K562 (cell line): ENCODE results near the gene OPA3. TPM values are rescaled to one million over a fixed set of nuclear protein-coding genes. Genes with fewer than 3 reads are reported as not detected.
A peak's percentile ranks its signal among the peaks of the same experiment; 100 is the strongest.

Experiments used
- ATAC-seq: fragments of 200-7000 bp; cut with Tn5 transposase; 3 replicates; pipeline ENCODE4 v1.9.1; 2020; ENCODE audit warnings: moderate library complexity
- BruUV-seq: library from RNA; stranded (reverse); fragments of 400-500 nt; replicated peaks from 2 replicates; lab custom pipeline; 2021; lab: Mats Ljungman, UMichigan
- CTCF ChIA-PET: fragments of 300-600 bp; formaldehyde crosslinking; extraction: SDS; loops from one replicate; lab custom pipeline; 2021; ENCODE audit warnings: low intra/inter-chr PET ratio; lab: Yijun Ruan, JAX
- POLR2A ChIA-PET: fragments of 300-600, 350-650 bp; sonication (Branson Sonifier 250); formaldehyde crosslinking; extraction: SDS; loops from one replicate; lab custom pipeline; 2021; ENCODE audit warnings: antibody characterized with exemption, inconsistent platforms; lab: Yijun Ruan, JAX
- DNase-seq, 4 experiments: peaks; one replicate each; pipeline versions ENCODE4 v3.0.0 to v3.0.0-alpha.2; 2011 to 2018; ENCODE audit warnings: low spot score in 3 of 4, mixed read lengths in 3 of 4; ENCODE audit errors: extremely low read depth in 1 of 4
- FAIRE-seq: peaks from 2 replicates; lab custom pipeline; 2011; peaks lifted over from hg19 to GRCh38; lab: Jason Lieb, UNC
- H2AFZ ChIP-seq: 2 replicates; pipeline ENCODE4 v1.6.0; 2011; ENCODE audit warnings: low read depth, low read length, control low read depth, inconsistent platforms
- H3K27ac ChIP-seq: fragments of 200-600 bp; 3 replicates; pipeline ENCODE4 v1.8.0; 2011; ENCODE audit warnings: low read depth, mild to moderate bottlenecking, control low read depth, inconsistent platforms, low read length, moderate library complexity, mixed read lengths; ENCODE audit errors: extremely low read depth
- H3K27me3 ChIP-seq, 2 experiments: fragments of 300-600 bp in 1 of 2; 2 replicates in 1 of 2; 3 replicates in 1 of 2; pipeline versions ENCODE4 v1.6.0 to v1.8.0; 2011; ENCODE audit warnings: inconsistent platforms in 2 of 2, low read length in 2 of 2, mild to moderate bottlenecking in 1 of 2, mixed read lengths in 1 of 2, moderate library complexity in 1 of 2; ENCODE audit not compliant: control insufficient read depth in 2 of 2, insufficient read depth in 2 of 2
- H3K36me3 ChIP-seq: fragments of 300-600 bp; 3 replicates; pipeline ENCODE4 v1.8.0; 2011; ENCODE audit warnings: mild to moderate bottlenecking, low read length, inconsistent platforms; ENCODE audit not compliant: control insufficient read depth, insufficient read depth
- H3K4me1 ChIP-seq, 2 experiments: fragments of 200-600 bp in 1 of 2; replicated peaks in 1 of 2; 2 replicates in 1 of 2; 3 replicates in 1 of 2; pipeline versions ENCODE4 v1.5.1 to v1.8.0; 2011; ENCODE audit warnings: inconsistent platforms in 2 of 2, low read length in 2 of 2, mild to moderate bottlenecking in 1 of 2, mixed read lengths in 1 of 2, moderate library complexity in 1 of 2; ENCODE audit not compliant: control insufficient read depth in 2 of 2, insufficient read depth in 2 of 2
- H3K4me2 ChIP-seq: 2 replicates; pipeline ENCODE4 v1.6.1; 2011; ENCODE audit warnings: low read length, control low read depth, inconsistent platforms, mixed read lengths; ENCODE audit not compliant: insufficient read depth
- H3K4me3 ChIP-seq: fragments of 200-600 bp; sonication (generic), shearing (Covaris generic); 2 replicates; pipeline ENCODE4 v1.5.1; 2016; ENCODE audit warnings: control low read depth, inconsistent platforms
- H3K79me2 ChIP-seq: fragments of 200-600 bp; 3 replicates; pipeline ENCODE4 v1.8.0; 2011; ENCODE audit warnings: low read length, inconsistent platforms; ENCODE audit not compliant: control insufficient read depth, insufficient read depth
- H3K9ac ChIP-seq, 2 experiments: 2 replicates each; pipeline versions ENCODE4 v1.6.0 to v1.6.1; 2011; ENCODE audit warnings: low read depth in 2 of 2, low read length in 2 of 2, control low read depth in 1 of 2, inconsistent platforms in 1 of 2, mild to moderate bottlenecking in 1 of 2, mixed read lengths in 1 of 2; ENCODE audit not compliant: insufficient read depth in 1 of 2
- H3K9me1 ChIP-seq: one replicate; pipeline ENCODE4 v1.6.0; 2011; ENCODE audit warnings: inconsistent platforms, mild to moderate bottlenecking, low read length, moderate library complexity; ENCODE audit not compliant: control insufficient read depth, insufficient read depth
- H3K9me3 ChIP-seq: replicated peaks from 2 replicates; pipeline ENCODE4 v1.5.1; 2011; ENCODE audit warnings: low read depth, low read length, inconsistent platforms; ENCODE audit not compliant: control insufficient read depth, insufficient read depth
- H4K20me1 ChIP-seq: replicated peaks from 2 replicates; pipeline ENCODE4 v1.6.1; 2011; ENCODE audit warnings: low read length, inconsistent platforms, mixed read lengths; ENCODE audit not compliant: control insufficient read depth, insufficient read depth
- CTBP1 ChIP-seq: fragments of 450-650 bp; IDR thresholded peaks from 2 replicates; pipeline ENCODE4 v1.6.1; 2016; ENCODE audit warnings: borderline replicate concordance
- KDM4B ChIP-seq, 2 experiments: fragments of 450-650 bp in 1 of 2; sonication (generic) in 1 of 2; IDR thresholded peaks; 2 replicates each; pipeline ENCODE4 v1.6.1; 2016 to 2017; ENCODE audit warnings: borderline replicate concordance in 2 of 2, antibody characterized with exemption in 1 of 2, low read depth in 1 of 2, mild to moderate bottlenecking in 1 of 2
- TCF3 ChIP-seq: sonication (generic); formaldehyde crosslinking; IDR thresholded peaks from 2 replicates; pipeline ENCODE4 v1.4.0; 2020; ENCODE audit warnings: mild to moderate bottlenecking, missing genetic modification reagents
- WGBS: fragments of 100-300 bp; shearing (Covaris generic); methylation state at CpG from one replicate; pipeline ENCODE4 v1.1.6; 2016; ENCODE audit warnings: low coverage, mixed read lengths; ENCODE audit not compliant: insufficient coverage; ENCODE audit errors: missing lambda C conversion rate; 5-methylcytosine and 5-hydroxymethylcytosine counted together
- in situ Hi-C: fragments of 300-500 bp; cut with MboI; formaldehyde crosslinking; loops from 4 replicates; pipeline ENCODE4 v1.15.0; 2018; ENCODE audit warnings: inconsistent platforms, mixed read lengths
- intact Hi-C: fragments of 100-400 bp; cut with micrococcal nuclease; formaldehyde crosslinking; loops from 2 replicates; pipeline ENCODE4 v1.14.2; 2022
- polyA plus RNA-seq, 8 experiments: library from polyadenylated mRNA; depleted of rRNA in 4 of 8; stranded (reverse) in 5 of 8; unstranded in 3 of 8; fragments of >200 nt; fragmentation: Nextera tagmentation in 2 of 8; fragmentation: Illumina TruSeq in 1 of 8; extraction: Ambion mirVana in 2 of 8; extraction: Trizol in 1 of 8; gene quantifications; 2 replicates each; pipeline versions ENCODE4 v1.2.1 to v1.2.3, GENCODE V29; 2011 to 2014; ENCODE audit warnings: inconsistent platforms in 1 of 8, missing spikeins in 1 of 8
- total RNA-seq, 7 experiments: library from RNA; depleted of rRNA in 6 of 7; stranded (reverse); fragments of >200 nt in 6 of 7; fragmentation: Illumina TruSeq in 2 of 7; extraction: Trizol in 2 of 7; gene quantifications; 2 replicates each; pipeline versions ENCODE4 v1.2.1 to v1.2.3, GENCODE V29; 2011 to 2021; ENCODE audit warnings: low replicate concordance in 1 of 7
- TF ChIP-seq, protein P1 (sequence below): sonication (generic); formaldehyde crosslinking; IDR thresholded peaks from 2 replicates; pipeline ENCODE4 v1.8.0; 2022; ENCODE audit warnings: mild to moderate bottlenecking, missing genetic modification reagents
- TF ChIP-seq, protein P2 (sequence below): sonication (generic); formaldehyde crosslinking; IDR thresholded peaks from 2 replicates; pipeline ENCODE4 v1.8.0; 2023; ENCODE audit warnings: missing genetic modification reagents, mild to moderate bottlenecking, borderline replicate concordance

The OPA3 gene
- total and polyA plus RNA-seq, 9 of the 15 experiments (the other 6 are each of a cell fraction or from before 2014, with no cell fraction given) = 1.4 to 18.8 (median 9.0) TPM

DNA sequence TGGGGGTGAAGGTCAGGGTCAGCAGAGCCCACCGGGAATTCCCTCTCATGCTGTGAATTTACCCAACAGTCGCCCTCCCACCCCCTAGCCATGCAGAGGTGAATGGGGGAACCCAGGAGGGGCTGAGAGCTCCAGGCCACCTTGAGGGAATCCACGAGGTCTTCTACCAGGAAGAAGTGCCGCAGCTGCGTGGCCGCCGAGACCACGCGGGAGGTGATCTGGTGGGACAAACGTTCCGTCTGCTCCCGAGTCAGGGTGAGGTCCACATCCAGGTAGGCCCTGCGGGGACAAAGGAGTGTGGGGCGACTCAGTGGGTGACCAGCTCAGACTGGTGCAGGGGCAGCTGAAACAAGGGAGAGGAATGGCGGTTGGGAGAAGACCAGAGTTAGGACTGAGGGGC, 95.9 kb downstream of the OPA3 start:
- no peak for ATAC-seq
- Histone ChIP-seq H3K36me3 (no peaks in the 10 kb centered on the region), H3K9me1 (no peaks in the 10 kb centered on the region), H3K9me3 (no peaks in the 10 kb centered on the region), H2AFZ (no peak overlapping the region), H3K4me3 (no peak overlapping the region), H3K4me1 (peaks cover 3 to 28% of the 10 kb centered on the region in 2 experiments; a peak in 3 of 5 replicates), H3K27me3 (no peaks in the 10 kb centered on the region), H4K20me1 (no peaks in the 10 kb centered on the region), H3K27ac (no peak overlapping the region), H3K9ac (peak overlapping the region in 1 of 2 experiments; percentile 31; a peak in 1 of 4 replicates), H3K4me2 (no peak overlapping the region), H3K79me2 (peaks cover 6% of the 10 kb centered on the region; the same call in 1 of the 3 replicates)
- CTCF ChIA-PET = no interaction called here
- TF ChIP-seq TCF3 (CRISPR knock-in tag) (no peak), CTBP1 (no peak)
- in situ Hi-C loops = no loop called here
- WGBS = 68% methylated on average over 15 of the region's 15 CpGs
- no peak for DNase-seq
- no peak for FAIRE-seq
- intact Hi-C loops = loop anchor here (5.0 kb wide), 1 partner anchor 154 kb away; no protein-coding TSS in a partner anchor
- POLR2A ChIA-PET = interaction anchor here (0.6 kb wide), 1 partner anchor 83 kb away, joined by 4 read pairs; no protein-coding TSS in a partner anchor
- BruUV-seq = no TSS peak

DNA sequence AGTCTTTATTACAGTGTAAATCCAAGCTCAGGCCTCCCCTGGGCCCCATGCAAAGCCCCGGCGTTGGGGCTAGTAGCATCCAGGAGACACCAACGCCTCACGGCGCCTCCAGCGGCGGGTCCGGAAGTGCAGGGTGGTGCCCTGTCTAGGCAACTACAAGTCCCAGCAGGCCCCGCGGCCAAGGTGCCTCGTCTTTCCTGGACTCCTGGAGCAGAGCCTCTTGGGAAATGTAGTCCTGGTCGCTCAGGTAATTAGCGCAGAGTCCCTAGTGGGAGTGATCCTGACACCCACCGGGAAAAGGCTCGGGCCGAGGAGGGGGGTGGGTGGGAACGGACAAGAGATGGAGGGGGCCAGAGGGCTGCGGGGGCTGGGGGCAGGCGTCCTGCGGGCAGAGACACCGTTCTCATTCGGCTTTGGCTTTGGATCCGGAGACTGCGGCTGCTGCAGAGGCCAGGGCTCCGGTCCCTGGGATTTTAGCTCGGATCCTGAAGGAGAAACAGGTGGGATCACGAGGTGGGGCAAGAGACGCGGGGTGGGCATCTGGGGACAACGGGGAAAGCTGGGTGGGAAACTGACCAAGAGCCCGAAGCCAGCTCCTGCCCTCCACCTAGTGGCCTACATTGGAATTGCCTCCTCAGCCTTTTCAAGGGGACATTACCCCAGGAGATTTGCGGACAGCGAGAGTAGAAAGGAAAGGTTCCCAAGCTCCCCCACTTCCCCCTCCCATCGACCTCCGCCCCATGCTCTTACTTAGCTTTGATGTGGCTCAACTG, 99.1 kb downstream of the OPA3 start:
- CTCF ChIA-PET = interaction anchor here (1.0 to 3.0 kb wide), 3 partner anchors 46 to 83 kb away, joined by 3 to 17 read pairs (median 4); no protein-coding TSS in a partner anchor
- H3K27me3 ChIP-seq = no peaks in the 10 kb centered on the region
- DNase-seq (peak; percentile 85 to 99 (median 86)), ATAC-seq (peak; percentile 98), FAIRE-seq (peak; percentile 98)
- H3K27ac ChIP-seq = peak overlapping the region; percentile 49
- peak overlapping the region; percentile 58 to 90 for H3K9ac ChIP-seq
- intact Hi-C loops (loop anchor here (5.0 kb wide), 1 partner anchor 157 kb away; no protein-coding TSS in a partner anchor), in situ Hi-C loops (no loop called here)
- H4K20me1 ChIP-seq = no peaks in the 10 kb centered on the region
- no peaks in the 10 kb centered on the region for H3K9me3 ChIP-seq
- peak overlapping the region; percentile 90 for H2AFZ ChIP-seq
- H3K36me3 ChIP-seq = no peaks in the 10 kb centered on the region
- H3K4me2 ChIP-seq = peak overlapping the region; percentile 83
- H3K4me1 ChIP-seq = peaks cover 3 to 10% of the 10 kb centered on the region in 2 experiments; a peak in 3 of 5 replicates
- WGBS = 1% methylated on average over 28 of the region's 35 CpGs
- H3K79me2 ChIP-seq = no peaks in the 10 kb centered on the region
- BruUV-seq = no TSS peak
- POLR2A ChIA-PET = interaction anchor here (0.6 to 1.9 kb wide), 13 partner anchors 9 to 307 kb away, joined by 3 to 12 read pairs (median 4); partner anchors contain the start of gene TRAPPC6A
- H3K4me3 ChIP-seq = peak overlapping the region; percentile 54
- H3K9me1 ChIP-seq = no peaks in the 10 kb centered on the region
- TF ChIP-seq, protein P1, sequence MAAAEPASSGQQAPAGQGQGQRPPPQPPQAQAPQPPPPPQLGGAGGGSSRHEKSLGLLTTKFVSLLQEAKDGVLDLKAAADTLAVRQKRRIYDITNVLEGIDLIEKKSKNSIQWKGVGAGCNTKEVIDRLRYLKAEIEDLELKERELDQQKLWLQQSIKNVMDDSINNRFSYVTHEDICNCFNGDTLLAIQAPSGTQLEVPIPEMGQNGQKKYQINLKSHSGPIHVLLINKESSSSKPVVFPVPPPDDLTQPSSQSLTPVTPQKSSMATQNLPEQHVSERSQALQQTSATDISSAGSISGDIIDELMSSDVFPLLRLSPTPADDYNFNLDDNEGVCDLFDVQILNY = no peak
- TF ChIP-seq KDM4B (IDR thresholded peaks at IDR 0.05; ENCODE audit: borderline replicate concordance in 2 of 2, low read depth in 1 of 2) = 0 out of 4 replicates have a peak, but pooled peaks of 1 of the 2 experiments have one; percentile 61
- TF ChIP-seq, protein P2, sequence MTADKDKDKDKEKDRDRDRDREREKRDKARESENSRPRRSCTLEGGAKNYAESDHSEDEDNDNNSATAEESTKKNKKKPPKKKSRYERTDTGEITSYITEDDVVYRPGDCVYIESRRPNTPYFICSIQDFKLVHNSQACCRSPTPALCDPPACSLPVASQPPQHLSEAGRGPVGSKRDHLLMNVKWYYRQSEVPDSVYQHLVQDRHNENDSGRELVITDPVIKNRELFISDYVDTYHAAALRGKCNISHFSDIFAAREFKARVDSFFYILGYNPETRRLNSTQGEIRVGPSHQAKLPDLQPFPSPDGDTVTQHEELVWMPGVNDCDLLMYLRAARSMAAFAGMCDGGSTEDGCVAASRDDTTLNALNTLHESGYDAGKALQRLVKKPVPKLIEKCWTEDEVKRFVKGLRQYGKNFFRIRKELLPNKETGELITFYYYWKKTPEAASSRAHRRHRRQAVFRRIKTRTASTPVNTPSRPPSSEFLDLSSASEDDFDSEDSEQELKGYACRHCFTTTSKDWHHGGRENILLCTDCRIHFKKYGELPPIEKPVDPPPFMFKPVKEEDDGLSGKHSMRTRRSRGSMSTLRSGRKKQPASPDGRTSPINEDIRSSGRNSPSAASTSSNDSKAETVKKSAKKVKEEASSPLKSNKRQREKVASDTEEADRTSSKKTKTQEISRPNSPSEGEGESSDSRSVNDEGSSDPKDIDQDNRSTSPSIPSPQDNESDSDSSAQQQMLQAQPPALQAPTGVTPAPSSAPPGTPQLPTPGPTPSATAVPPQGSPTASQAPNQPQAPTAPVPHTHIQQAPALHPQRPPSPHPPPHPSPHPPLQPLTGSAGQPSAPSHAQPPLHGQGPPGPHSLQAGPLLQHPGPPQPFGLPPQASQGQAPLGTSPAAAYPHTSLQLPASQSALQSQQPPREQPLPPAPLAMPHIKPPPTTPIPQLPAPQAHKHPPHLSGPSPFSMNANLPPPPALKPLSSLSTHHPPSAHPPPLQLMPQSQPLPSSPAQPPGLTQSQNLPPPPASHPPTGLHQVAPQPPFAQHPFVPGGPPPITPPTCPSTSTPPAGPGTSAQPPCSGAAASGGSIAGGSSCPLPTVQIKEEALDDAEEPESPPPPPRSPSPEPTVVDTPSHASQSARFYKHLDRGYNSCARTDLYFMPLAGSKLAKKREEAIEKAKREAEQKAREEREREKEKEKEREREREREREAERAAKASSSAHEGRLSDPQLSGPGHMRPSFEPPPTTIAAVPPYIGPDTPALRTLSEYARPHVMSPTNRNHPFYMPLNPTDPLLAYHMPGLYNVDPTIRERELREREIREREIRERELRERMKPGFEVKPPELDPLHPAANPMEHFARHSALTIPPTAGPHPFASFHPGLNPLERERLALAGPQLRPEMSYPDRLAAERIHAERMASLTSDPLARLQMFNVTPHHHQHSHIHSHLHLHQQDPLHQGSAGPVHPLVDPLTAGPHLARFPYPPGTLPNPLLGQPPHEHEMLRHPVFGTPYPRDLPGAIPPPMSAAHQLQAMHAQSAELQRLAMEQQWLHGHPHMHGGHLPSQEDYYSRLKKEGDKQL = no peak
